RWPE2 (cell line): ENCODE results near the gene MCRS1.
"Not testable (repeated sequence)": the region's sequence is repeated elsewhere in the genome, so short reads cannot be mapped to it uniquely, and the experiment has no call there.

Experiments used
- ATAC-seq: fragments of 200-7000 bp; cut with Tn5 transposase; 3 replicates; pipeline ENCODE4 v1.9.1; 2021; ENCODE audit warnings: low read depth
- DNase-seq: peaks from one replicate; pipeline ENCODE4 v3.0.0-alpha.2; 2020; ENCODE audit warnings: low spot score
- H3K27ac ChIP-seq: fragments of 450-650 bp; 2 replicates; pipeline ENCODE4 v1.5.1; 2017; ENCODE audit warnings: mild to moderate bottlenecking; ENCODE audit not compliant: poor library complexity, severe bottlenecking
- H3K27me3 ChIP-seq: fragments of 250-450 bp; sonication (Bioruptor Pico); 2 replicates; pipeline ENCODE4 v1.5.1; 2021; ENCODE audit warnings: mild to moderate bottlenecking, moderate library complexity; ENCODE audit not compliant: insufficient read depth, poor library complexity, severe bottlenecking
- H3K36me3 ChIP-seq: fragments of 250-450 bp; sonication (Bioruptor Pico); 2 replicates; pipeline ENCODE4 v1.5.1; 2020; ENCODE audit warnings: low read depth, mild to moderate bottlenecking, moderate library complexity
- H3K4me1 ChIP-seq: fragments of 250-450 bp; sonication (Bioruptor Pico); 2 replicates; pipeline ENCODE4 v1.5.1; 2021; ENCODE audit warnings: mild to moderate bottlenecking, moderate library complexity; ENCODE audit not compliant: insufficient read depth, poor library complexity, severe bottlenecking
- H3K4me3 ChIP-seq: fragments of 250-450 bp; sonication (Bioruptor Pico); 2 replicates; pipeline ENCODE4 v1.5.1; 2021; ENCODE audit warnings: mild to moderate bottlenecking, moderate library complexity; ENCODE audit not compliant: severe bottlenecking
- H3K9me3 ChIP-seq: fragments of 250-450 bp; sonication (Bioruptor Pico); 2 replicates; pipeline ENCODE4 v1.5.1; 2021; ENCODE audit warnings: mild to moderate bottlenecking, moderate library complexity; ENCODE audit not compliant: severe bottlenecking
- TF ChIP-seq, protein P1 (sequence below): fragments of 450-650 bp; IDR thresholded peaks from one replicate; pipeline ENCODE4 v1.5.1; 2017; ENCODE audit warnings: mild to moderate bottlenecking, moderate library complexity; ENCODE audit not compliant: poor library complexity, severe bottlenecking

The MCRS1 gene

GRCh38 chr12:49609875-49610154, 41.9 kb upstream of the MCRS1 start:
- no peaks in the 10 kb centered on the region for H3K27me3 ChIP-seq
- TF ChIP-seq, protein P1, sequence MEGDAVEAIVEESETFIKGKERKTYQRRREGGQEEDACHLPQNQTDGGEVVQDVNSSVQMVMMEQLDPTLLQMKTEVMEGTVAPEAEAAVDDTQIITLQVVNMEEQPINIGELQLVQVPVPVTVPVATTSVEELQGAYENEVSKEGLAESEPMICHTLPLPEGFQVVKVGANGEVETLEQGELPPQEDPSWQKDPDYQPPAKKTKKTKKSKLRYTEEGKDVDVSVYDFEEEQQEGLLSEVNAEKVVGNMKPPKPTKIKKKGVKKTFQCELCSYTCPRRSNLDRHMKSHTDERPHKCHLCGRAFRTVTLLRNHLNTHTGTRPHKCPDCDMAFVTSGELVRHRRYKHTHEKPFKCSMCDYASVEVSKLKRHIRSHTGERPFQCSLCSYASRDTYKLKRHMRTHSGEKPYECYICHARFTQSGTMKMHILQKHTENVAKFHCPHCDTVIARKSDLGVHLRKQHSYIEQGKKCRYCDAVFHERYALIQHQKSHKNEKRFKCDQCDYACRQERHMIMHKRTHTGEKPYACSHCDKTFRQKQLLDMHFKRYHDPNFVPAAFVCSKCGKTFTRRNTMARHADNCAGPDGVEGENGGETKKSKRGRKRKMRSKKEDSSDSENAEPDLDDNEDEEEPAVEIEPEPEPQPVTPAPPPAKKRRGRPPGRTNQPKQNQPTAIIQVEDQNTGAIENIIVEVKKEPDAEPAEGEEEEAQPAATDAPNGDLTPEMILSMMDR, result peak; percentile 14
- no peaks in the 10 kb centered on the region for H3K4me1 ChIP-seq
- H3K36me3 ChIP-seq, result no peaks in the 10 kb centered on the region
- no peak overlapping the region for H3K4me3 ChIP-seq
- H3K27ac ChIP-seq, result no peak overlapping the region
- ATAC-seq, result peak; percentile 40; the same call in 1 of the 3 replicates
- H3K9me3 ChIP-seq, result peaks cover 2% of the 10 kb centered on the region
- DNase-seq, result no peak

DNA sequence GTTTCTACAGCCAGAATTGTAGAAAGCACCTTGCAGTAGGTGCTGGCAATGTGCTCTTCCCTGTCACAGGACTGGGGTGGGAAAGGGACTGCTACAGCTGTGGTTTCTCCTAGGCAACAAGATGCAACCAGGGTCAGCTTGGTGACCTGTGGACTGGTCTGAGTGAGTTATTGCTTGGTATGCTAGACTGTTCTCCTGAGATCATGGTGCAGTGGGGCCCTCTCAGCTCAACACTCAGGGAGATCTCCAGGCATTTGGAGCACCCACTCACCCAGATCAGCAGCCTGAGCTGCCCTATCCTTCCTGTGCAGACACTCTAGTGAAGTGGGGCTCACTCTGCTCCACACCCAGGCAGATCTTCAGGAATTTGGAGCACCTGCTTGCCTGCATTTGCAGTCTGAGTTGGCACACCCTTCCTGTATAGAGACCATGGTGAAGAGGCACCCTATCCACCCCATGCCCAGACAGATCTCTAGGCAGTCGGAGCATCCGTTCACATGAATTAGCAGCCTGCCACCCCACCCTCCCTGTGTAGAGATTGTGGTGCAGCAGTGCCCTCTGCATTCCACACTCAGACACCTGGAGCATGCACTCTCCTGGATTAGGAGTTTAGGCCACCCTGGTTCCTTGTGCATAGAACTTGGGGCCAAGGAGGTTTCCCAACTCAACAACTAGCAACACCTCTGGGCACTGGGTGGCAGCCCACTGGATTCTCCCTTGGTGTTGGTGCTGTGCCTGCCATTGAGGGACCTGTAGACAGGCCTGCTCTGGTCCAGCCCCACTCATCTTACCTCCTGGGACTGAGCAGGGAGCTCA, 41.3 kb upstream of the MCRS1 start:
- ATAC-seq, result 0 out of 3 replicates have a peak, but pooled peaks have one; percentile 14
- no peak for DNase-seq
- peaks cover 2% of the 10 kb centered on the region for H3K9me3 ChIP-seq
- H3K27me3 ChIP-seq, result no peaks in the 10 kb centered on the region
- no peaks in the 10 kb centered on the region for H3K36me3 ChIP-seq
- H3K27ac ChIP-seq, result no peak overlapping the region
- no peaks in the 10 kb centered on the region for H3K4me1 ChIP-seq
- no peak overlapping the region for H3K4me3 ChIP-seq
- TF ChIP-seq, protein P1, result no peak

- not testable (repeated sequence) for ATAC-seq, H3K27ac ChIP-seq, DNase-seq, H3K4me3 ChIP-seq, H3K27me3 ChIP-seq, H3K4me1 ChIP-seq, H3K36me3 ChIP-seq, H3K9me3 ChIP-seq
Observed at GRCh38 chr12:49605539-49605938, 37.6 kb upstream of the MCRS1 start, which contains the start of gene FAM186B. FAM186B (minus strand) TSS chr12:49605639; CDS start chr12:49605477, 162 bp downstream.

- Histone ChIP-seq H3K36me3 (no peaks in the 10 kb centered on the region), H3K4me1 (no peaks in the 10 kb centered on the region), H3K9me3 (no peaks in the 10 kb centered on the region), H3K27me3 (no peaks in the 10 kb centered on the region), H3K27ac (no peak overlapping the region), H3K4me3 (no peak overlapping the region)
- DNase-seq (no peak), ATAC-seq (no peak)
- TF ChIP-seq, protein P1, result no peak
Observed at GRCh38 chr12:49604856-49605255, 36.9 kb upstream of the MCRS1 start.

DNA sequence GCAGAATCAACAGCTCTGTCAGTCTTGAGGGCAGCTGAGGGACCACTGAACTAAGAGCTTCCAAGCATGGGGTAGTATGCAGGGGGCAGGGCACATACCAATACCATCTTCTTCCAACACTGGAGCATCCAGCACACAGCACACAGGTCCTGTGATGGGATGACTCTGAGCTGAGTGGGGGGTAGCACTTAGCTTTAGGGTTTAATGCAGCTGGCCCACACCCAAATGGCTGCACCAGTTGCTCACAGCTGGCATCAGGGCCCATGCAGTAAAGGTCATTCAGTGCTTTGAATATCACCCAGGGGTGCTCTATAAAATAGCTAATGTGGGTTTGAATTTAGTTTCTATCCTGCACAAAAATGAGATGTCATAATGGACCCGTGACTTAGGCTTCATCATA, 35.8 kb upstream of the MCRS1 start:
- DNase-seq, result no peak
- H3K36me3 ChIP-seq, result no peaks in the 10 kb centered on the region
- H3K27ac ChIP-seq, result no peak overlapping the region
- H3K9me3 ChIP-seq, result no peaks in the 10 kb centered on the region
- H3K27me3 ChIP-seq, result no peaks in the 10 kb centered on the region
- TF ChIP-seq, protein P1, result no peak
- peak; percentile 10; the same call in 1 of the 3 replicates for ATAC-seq
- no peaks in the 10 kb centered on the region for H3K4me1 ChIP-seq
- no peak overlapping the region for H3K4me3 ChIP-seq
